ENCODE data around the gene NUB1.

NUB1 gene

DNA sequence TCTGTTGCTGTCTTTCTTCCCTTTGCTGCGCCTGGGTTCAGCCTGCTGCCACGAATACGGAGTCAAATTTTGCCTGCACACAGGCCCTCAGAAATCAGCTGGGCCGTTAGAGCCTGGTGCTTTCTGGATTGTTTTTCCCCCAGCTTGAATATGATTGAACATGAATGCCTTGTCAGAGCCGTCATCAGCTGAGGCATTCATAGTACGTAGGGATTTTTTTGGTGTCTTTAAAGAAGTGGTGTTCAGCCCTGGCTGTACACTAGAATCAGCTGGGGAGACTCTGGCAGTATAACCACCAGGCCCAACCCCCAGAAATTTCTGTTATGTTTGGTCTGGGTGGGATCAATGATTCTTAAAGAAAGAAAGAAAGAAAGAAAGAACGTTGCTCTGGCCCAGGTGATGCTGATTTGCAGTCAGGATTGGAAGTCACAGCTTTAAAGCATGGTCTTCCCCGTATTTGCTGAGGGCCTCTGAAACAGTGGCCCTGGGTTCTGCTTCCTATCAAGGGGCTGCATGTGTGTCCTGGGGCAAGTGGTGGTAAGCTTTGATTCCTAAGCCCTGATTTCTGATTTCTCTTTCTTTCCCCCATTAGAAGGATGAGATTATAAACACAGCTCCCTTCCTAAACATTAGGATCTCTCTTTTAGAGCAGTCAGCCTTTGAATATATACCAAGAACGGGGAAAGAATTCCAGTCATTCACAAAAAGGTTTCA lies 24.7 kb downstream of the NUB1 start:
- TF ChIP-seq, protein P1, sequence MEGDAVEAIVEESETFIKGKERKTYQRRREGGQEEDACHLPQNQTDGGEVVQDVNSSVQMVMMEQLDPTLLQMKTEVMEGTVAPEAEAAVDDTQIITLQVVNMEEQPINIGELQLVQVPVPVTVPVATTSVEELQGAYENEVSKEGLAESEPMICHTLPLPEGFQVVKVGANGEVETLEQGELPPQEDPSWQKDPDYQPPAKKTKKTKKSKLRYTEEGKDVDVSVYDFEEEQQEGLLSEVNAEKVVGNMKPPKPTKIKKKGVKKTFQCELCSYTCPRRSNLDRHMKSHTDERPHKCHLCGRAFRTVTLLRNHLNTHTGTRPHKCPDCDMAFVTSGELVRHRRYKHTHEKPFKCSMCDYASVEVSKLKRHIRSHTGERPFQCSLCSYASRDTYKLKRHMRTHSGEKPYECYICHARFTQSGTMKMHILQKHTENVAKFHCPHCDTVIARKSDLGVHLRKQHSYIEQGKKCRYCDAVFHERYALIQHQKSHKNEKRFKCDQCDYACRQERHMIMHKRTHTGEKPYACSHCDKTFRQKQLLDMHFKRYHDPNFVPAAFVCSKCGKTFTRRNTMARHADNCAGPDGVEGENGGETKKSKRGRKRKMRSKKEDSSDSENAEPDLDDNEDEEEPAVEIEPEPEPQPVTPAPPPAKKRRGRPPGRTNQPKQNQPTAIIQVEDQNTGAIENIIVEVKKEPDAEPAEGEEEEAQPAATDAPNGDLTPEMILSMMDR (IDR thresholded peaks at IDR 0.05): no peak

DNA sequence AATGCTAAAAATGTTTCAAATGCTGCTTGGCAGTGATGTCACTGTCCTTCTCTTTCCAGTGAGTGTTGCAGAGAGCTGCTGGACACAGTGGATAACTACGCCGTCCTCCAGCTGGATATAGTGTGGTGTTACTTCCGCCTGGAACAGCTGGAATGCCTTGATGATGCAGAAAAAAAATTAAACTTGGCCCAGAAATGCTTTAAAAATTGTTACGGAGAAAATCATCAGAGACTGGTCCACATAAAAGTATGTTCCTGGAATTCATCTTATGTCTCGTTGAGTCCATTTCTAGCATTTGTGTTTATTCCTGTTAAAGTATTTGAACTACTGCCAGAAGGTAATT lies 25.2 kb downstream of the NUB1 start:
- TF ChIP-seq, protein P1 (IDR thresholded peaks at IDR 0.05): no peak

GRCh38 chr7:151367284-151367683 lies 25.7 kb downstream of the NUB1 start:
- TF ChIP-seq, protein P1 (IDR thresholded peaks at IDR 0.05): no peak

GRCh38 chr7:151368136-151368571 lies 26.5 kb downstream of the NUB1 start:
- TF ChIP-seq, protein P1 (IDR thresholded peaks at IDR 0.05): peak; percentile 94

DNA sequence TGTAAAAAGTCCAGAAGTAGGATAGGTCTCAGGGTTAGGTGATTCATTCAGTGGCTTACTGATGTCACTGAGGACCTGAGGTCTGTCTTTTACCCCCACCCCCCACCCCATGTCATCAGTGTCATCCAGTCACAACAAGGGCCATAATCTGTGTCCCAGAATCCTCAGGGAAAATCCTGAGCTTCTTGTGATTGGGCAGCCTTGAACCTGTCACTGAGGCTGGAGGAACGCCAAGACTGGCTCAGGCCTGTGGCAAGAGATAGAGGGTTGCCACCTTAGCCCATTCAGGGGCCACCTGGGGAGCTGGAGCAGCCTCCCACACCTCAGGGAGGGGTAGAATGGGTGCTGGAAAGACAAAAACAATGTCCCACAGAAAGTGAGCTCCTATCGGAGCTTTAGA lies 29.7 kb downstream of the NUB1 start:
- TF ChIP-seq, protein P1 (IDR thresholded peaks at IDR 0.05): no peak

DNA sequence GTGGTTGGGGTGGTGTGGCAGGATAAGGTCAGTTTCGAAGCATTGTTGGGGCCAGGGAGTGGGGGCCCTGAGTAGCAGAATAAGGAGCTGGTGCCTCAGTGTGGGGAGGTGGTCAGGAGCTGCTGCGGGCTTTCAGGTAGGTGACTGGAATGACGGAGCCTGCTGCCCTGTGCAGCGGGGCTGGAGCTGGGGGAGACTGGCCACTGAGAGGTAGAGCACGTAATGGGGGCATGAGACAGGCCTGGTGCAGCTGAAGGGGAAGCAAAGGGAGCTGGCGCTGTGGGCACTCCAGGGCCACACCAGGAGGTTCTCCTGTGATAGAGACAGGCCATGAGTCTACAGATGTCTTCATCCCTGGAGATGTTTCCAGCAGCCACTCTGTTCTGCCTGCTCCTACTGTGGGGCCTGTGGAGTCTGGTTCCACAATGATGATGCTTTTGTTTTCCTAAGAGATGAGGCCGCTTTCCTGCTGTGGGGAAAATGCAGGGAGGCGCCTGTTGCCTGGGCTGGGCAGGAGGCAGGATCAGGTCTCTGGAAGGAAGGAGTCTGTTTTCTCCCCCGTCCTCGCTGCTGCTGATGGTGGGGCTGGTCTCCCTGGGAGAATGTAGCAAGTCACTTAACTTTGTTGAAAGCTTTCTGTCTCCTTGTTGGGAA lies 31.1 kb downstream of the NUB1 start:
- TF ChIP-seq, protein P1 (IDR thresholded peaks at IDR 0.05): no peak

GRCh38 chr7:151373599-151373998 lies 32.0 kb downstream of the NUB1 start:
- TF ChIP-seq, protein P1 (IDR thresholded peaks at IDR 0.05): no peak
